HCT116 (cell line): ENCODE data around the gene DIPK2B. TPM values are rescaled to one million over a fixed set of nuclear protein-coding genes. Genes with fewer than 3 reads are reported as not detected.

Source experiments
- ATAC-seq: fragments of 200-7000 bp; cut with Tn5 transposase; 2 replicates; pipeline ENCODE4 v1.9.1; 2020; ENCODE audit warnings: mild to moderate bottlenecking, moderate library complexity
- BruUV-seq: library from RNA; stranded (reverse); fragments of 400-500 nt; replicated peaks from 2 replicates; lab custom pipeline; 2021; lab: Mats Ljungman, UMichigan
- CTCF ChIA-PET: fragments of 300-600 bp; sonication (Branson Sonifier 250); formaldehyde crosslinking; loops from one replicate; lab custom pipeline; 2021; ENCODE audit warnings: antibody characterized with exemption; lab: Charles Lee
- POLR2A ChIA-PET: fragments of 300-600, 350-600 bp; sonication (Branson Sonifier 250); formaldehyde crosslinking; loops from one replicate; lab custom pipeline; 2021; ENCODE audit warnings: antibody characterized with exemption; lab: Charles Lee
- RAD21 ChIA-PET, 2 experiments: fragments of 300-600 bp; sonication (Branson Sonifier 250); formaldehyde crosslinking; loops; one replicate each; lab custom pipeline; 2023; ENCODE audit warnings: low total read pairs in 2 of 2; ENCODE audit not compliant: uncharacterized antibody in 2 of 2, unreplicated experiment in 2 of 2, low non-redundant PET in 1 of 2; lab: Charles Lee
- DNase-seq: peaks from one replicate; pipeline ENCODE4 v3.0.0-alpha.2; 2010; ENCODE audit warnings: low read depth, low spot score
- H2AFZ ChIP-seq: fragments of 200-600 bp; shearing (Covaris generic), sonication (generic); 2 replicates; pipeline ENCODE4 v1.6.1; 2017; ENCODE audit warnings: low read depth, mixed run types, mixed read lengths, antibody characterized with exemption, low read length; ENCODE audit not compliant: poor library complexity, severe bottlenecking
- H3K27ac ChIP-seq: 2 replicates; pipeline ENCODE4 v1.5.1; 2012; ENCODE audit warnings: low read depth, low read length
- H3K27me3 ChIP-seq: fragments of 200-600 bp; sonication (generic); 2 replicates; pipeline ENCODE4 v1.6.1; 2016; ENCODE audit warnings: mixed run types, low read length, mixed read lengths; ENCODE audit not compliant: insufficient read depth
- H3K36me3 ChIP-seq, 2 experiments: fragments of 200-500 bp in 1 of 2; fragments of 200-600 bp in 1 of 2; sonication (Bioruptor generic) in 1 of 2; sonication (generic) in 1 of 2; 2 replicates each; pipeline versions ENCODE4 v1.5.1 to v1.6.1; 2014 to 2016; ENCODE audit warnings: low read length in 2 of 2, inconsistent platforms in 1 of 2, mixed read lengths in 1 of 2, mixed run types in 1 of 2; ENCODE audit not compliant: insufficient read depth in 2 of 2, control insufficient read depth in 1 of 2
- H3K4me1 ChIP-seq, 2 experiments: fragments of 200-600 bp in 1 of 2; sonication (generic) in 1 of 2; 2 replicates each; pipeline versions ENCODE4 v1.5.1 to v1.6.1; 2012 to 2017; ENCODE audit warnings: low read length in 2 of 2, inconsistent platforms in 1 of 2, mild to moderate bottlenecking in 1 of 2, mixed read lengths in 1 of 2, mixed run types in 1 of 2, moderate library complexity in 1 of 2; ENCODE audit not compliant: insufficient read depth in 2 of 2, control insufficient read depth in 1 of 2
- H3K4me2 ChIP-seq: fragments of 200-600 bp; sonication (generic); 2 replicates; pipeline ENCODE4 v1.6.1; 2017; ENCODE audit warnings: mixed run types, low read length, mixed read lengths
- H3K4me3 ChIP-seq, 2 experiments: fragments of 200-600 bp in 1 of 2; sonication (generic) in 1 of 2; replicated peaks in 1 of 2; 2 replicates each; pipeline ENCODE4 v1.5.1; 2011 to 2016; ENCODE audit warnings: low read length in 2 of 2, control low read depth in 1 of 2, low read depth in 1 of 2, mild to moderate bottlenecking in 1 of 2, mixed read lengths in 1 of 2, mixed run types in 1 of 2
- H3K79me2 ChIP-seq: fragments of 200-600 bp; sonication (generic); 2 replicates; pipeline ENCODE4 v1.6.1; 2017; ENCODE audit warnings: mild to moderate bottlenecking, mixed run types, low read length, moderate library complexity, mixed read lengths; ENCODE audit not compliant: insufficient read depth
- H3K9ac ChIP-seq: fragments of 200-600 bp; sonication (generic); 2 replicates; pipeline ENCODE4 v1.6.1; 2016; ENCODE audit warnings: low read length, mixed read lengths
- H3K9me2 ChIP-seq: fragments of 200-600 bp; sonication (generic), shearing (Covaris generic); 2 replicates; pipeline ENCODE4 v1.6.1; 2017; ENCODE audit warnings: mixed run types, mild to moderate bottlenecking, moderate library complexity; ENCODE audit not compliant: insufficient read depth
- H3K9me3 ChIP-seq, 2 experiments: fragments of 200-500 bp in 1 of 2; fragments of 200-600 bp in 1 of 2; sonication (Bioruptor generic) in 1 of 2; sonication (generic) in 1 of 2; 2 replicates each; pipeline ENCODE4 v1.6.1; 2014 to 2017; ENCODE audit warnings: low read length in 2 of 2, mixed read lengths in 2 of 2, inconsistent platforms in 1 of 2, low read depth in 1 of 2, mild to moderate bottlenecking in 1 of 2, mixed run types in 1 of 2, moderate library complexity in 1 of 2; ENCODE audit not compliant: control insufficient read depth in 1 of 2, insufficient read depth in 1 of 2
- H4K20me1 ChIP-seq: fragments of 200-600 bp; sonication (generic), shearing (Covaris generic); 2 replicates; pipeline ENCODE4 v1.6.1; 2017; ENCODE audit warnings: mixed run types, mild to moderate bottlenecking, moderate library complexity; ENCODE audit not compliant: insufficient read depth
- CBX3 ChIP-seq: IDR thresholded peaks from 2 replicates; pipeline ENCODE4 v1.6.1; 2012; ENCODE audit warnings: low read depth
- EGR1 ChIP-seq: IDR thresholded peaks from 2 replicates; pipeline ENCODE4 v1.6.1; 2012; ENCODE audit warnings: low read depth
- ELF1 ChIP-seq: IDR thresholded peaks from 2 replicates; pipeline ENCODE4 v1.6.1; 2012; ENCODE audit warnings: low read depth, borderline replicate concordance
- EZH2 ChIP-seq: fragments of 200-600 bp; sonication (generic); IDR thresholded peaks from 2 replicates; pipeline ENCODE4 v1.6.1; 2017; ENCODE audit warnings: antibody characterized with exemption, mixed run types
- FOSL1 ChIP-seq: IDR thresholded peaks from 2 replicates; pipeline ENCODE4 v1.6.1; 2012; ENCODE audit warnings: low read depth
- JUND ChIP-seq: IDR thresholded peaks from 2 replicates; pipeline ENCODE4 v1.6.1; 2012
- POLR2AphosphoS5 ChIP-seq: IDR thresholded peaks from 2 replicates; pipeline ENCODE4 v1.6.1; 2011; ENCODE audit warnings: mild to moderate bottlenecking, low read depth, low read length, moderate library complexity
- RAD21 ChIP-seq: IDR thresholded peaks from 2 replicates; pipeline ENCODE4 v1.6.1; 2012; ENCODE audit warnings: low read depth, mild to moderate bottlenecking
- ZNF274 ChIP-seq: fragments of 200-500 bp; sonication (Bioruptor generic); IDR thresholded peaks from 2 replicates; pipeline ENCODE4 v1.6.1; 2014; ENCODE audit warnings: mild to moderate bottlenecking, low read depth, low read length, inconsistent platforms
- intact Hi-C: fragments of 100-400 bp; cut with micrococcal nuclease; formaldehyde crosslinking; loops from 2 replicates; pipeline ENCODE4 v1.10.0; 2022
- total RNA-seq: library from RNA; stranded (reverse); gene quantifications from one replicate; pipeline ENCODE4 v1.2.1, GENCODE V29; 2021; ENCODE audit not compliant: unreplicated experiment
- TF ChIP-seq, protein P1 (sequence below): IDR thresholded peaks from 2 replicates; pipeline ENCODE4 v1.6.1; 2011; ENCODE audit warnings: mild to moderate bottlenecking, low read length, moderate library complexity; ENCODE audit not compliant: insufficient replicate concordance; ENCODE audit errors: extremely low read depth
- TF ChIP-seq, protein P2 (sequence below): IDR thresholded peaks from 2 replicates; pipeline ENCODE4 v1.6.1; 2012; ENCODE audit warnings: low read depth
- TF ChIP-seq, protein P3 (sequence below): IDR thresholded peaks from 2 replicates; pipeline ENCODE4 v1.6.1; 2012

Gene DIPK2B
- total RNA-seq, 1 experiment from 2014 or later = not detected

DNA sequence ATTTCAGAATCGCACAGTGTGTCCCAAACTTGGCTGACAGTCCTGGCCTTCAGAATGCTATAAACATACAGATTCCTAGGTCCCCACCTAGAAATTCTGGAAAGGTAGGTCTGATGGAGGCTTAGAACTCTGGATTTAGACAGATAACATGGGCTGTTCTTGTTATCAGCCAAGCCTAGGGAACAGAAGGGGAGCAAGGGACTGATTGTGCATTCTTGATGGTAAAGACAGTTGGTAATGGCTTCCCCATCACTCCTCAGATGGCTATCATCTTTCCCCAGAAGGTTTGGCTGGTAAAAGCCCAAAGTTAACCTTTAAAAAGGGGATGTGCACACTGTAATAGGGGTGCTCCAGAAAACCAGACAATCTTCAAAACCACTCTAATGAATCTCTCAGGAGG lies 35.7 kb downstream of the DIPK2B start:
- no peak for ATAC-seq
- no peak overlapping the region for H3K9ac ChIP-seq
- intact Hi-C loops = no loop called here

DNA sequence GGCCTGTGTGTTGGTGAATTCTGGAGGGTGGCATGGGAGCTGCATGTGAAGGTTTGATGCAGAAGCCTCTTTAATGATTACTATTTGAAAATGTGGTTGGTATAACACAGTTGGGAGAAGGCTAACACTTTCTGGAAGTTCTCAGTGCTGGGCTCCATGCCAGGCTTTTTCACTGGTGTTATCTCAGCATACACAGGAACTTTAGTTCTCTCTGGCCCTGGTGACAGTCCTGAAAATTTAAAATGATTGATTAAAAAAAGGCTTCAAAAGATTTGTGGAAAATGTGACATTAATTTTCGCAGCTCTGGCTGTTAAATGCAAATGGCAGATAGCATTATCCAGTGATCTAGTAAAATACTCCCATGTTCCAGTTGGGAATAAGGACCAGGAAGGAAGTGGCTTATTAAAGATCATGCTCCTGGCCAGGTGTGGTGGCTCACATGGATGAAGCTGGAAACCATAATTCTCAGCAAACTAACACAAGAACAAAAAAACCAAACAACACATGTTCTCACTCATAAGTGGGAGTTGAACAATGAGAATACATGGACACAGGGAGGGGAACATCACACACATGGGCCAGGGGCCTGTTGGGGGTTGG lies 36.6 kb downstream of the DIPK2B start:
- H3K9ac ChIP-seq = no peak overlapping the region
- ChIA-PET RAD21 (no interaction called here), POLR2A (no interaction called here), CTCF (no interaction called here)
- no peak overlapping the region for H3K27ac ChIP-seq
- H2AFZ ChIP-seq = no peak overlapping the region
- no peaks in the 10 kb centered on the region for H3K9me2 ChIP-seq
- H3K9me3 ChIP-seq = no peaks in the 10 kb centered on the region
- no peaks in the 10 kb centered on the region for H3K4me1 ChIP-seq
- no peaks in the 10 kb centered on the region for H3K36me3 ChIP-seq
- DNase-seq = no peak
- H3K79me2 ChIP-seq = no peaks in the 10 kb centered on the region
- H4K20me1 ChIP-seq = no peaks in the 10 kb centered on the region
- TF ChIP-seq EGR1 (no peak), ELF1 (no peak), CBX3 (no peak), ZNF274 (no peak), JUND (no peak), FOSL1 (no peak), POLR2AphosphoS5 (no peak)
- TF ChIP-seq, protein P1, sequence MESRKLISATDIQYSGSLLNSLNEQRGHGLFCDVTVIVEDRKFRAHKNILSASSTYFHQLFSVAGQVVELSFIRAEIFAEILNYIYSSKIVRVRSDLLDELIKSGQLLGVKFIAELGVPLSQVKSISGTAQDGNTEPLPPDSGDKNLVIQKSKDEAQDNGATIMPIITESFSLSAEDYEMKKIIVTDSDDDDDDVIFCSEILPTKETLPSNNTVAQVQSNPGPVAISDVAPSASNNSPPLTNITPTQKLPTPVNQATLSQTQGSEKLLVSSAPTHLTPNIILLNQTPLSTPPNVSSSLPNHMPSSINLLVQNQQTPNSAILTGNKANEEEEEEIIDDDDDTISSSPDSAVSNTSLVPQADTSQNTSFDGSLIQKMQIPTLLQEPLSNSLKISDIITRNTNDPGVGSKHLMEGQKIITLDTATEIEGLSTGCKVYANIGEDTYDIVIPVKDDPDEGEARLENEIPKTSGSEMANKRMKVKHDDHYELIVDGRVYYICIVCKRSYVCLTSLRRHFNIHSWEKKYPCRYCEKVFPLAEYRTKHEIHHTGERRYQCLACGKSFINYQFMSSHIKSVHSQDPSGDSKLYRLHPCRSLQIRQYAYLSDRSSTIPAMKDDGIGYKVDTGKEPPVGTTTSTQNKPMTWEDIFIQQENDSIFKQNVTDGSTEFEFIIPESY = no peak
- TF ChIP-seq, protein P2, sequence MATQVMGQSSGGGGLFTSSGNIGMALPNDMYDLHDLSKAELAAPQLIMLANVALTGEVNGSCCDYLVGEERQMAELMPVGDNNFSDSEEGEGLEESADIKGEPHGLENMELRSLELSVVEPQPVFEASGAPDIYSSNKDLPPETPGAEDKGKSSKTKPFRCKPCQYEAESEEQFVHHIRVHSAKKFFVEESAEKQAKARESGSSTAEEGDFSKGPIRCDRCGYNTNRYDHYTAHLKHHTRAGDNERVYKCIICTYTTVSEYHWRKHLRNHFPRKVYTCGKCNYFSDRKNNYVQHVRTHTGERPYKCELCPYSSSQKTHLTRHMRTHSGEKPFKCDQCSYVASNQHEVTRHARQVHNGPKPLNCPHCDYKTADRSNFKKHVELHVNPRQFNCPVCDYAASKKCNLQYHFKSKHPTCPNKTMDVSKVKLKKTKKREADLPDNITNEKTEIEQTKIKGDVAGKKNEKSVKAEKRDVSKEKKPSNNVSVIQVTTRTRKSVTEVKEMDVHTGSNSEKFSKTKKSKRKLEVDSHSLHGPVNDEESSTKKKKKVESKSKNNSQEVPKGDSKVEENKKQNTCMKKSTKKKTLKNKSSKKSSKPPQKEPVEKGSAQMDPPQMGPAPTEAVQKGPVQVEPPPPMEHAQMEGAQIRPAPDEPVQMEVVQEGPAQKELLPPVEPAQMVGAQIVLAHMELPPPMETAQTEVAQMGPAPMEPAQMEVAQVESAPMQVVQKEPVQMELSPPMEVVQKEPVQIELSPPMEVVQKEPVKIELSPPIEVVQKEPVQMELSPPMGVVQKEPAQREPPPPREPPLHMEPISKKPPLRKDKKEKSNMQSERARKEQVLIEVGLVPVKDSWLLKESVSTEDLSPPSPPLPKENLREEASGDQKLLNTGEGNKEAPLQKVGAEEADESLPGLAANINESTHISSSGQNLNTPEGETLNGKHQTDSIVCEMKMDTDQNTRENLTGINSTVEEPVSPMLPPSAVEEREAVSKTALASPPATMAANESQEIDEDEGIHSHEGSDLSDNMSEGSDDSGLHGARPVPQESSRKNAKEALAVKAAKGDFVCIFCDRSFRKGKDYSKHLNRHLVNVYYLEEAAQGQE = no peak
- BruUV-seq = no TSS peak
- no peak overlapping the region for H3K4me3 ChIP-seq
- H3K4me2 ChIP-seq = no peak overlapping the region
- intact Hi-C loops = no loop called here
- H3K27me3 ChIP-seq = no peaks in the 10 kb centered on the region
- no peak for ATAC-seq

More for the DNA sequence above, 35.7 kb downstream of the DIPK2B start:
- ChIA-PET RAD21 (no interaction called here), CTCF (no interaction called here), POLR2A (no interaction called here)
- TF ChIP-seq RAD21 = no peak
- TF ChIP-seq POLR2AphosphoS5 = no peak
- TF ChIP-seq EZH2 = no peak
- TF ChIP-seq, protein P3, sequence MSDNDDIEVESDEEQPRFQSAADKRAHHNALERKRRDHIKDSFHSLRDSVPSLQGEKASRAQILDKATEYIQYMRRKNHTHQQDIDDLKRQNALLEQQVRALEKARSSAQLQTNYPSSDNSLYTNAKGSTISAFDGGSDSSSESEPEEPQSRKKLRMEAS = no peak
- H3K4me3 ChIP-seq = no peak overlapping the region
- no peaks in the 10 kb centered on the region for H4K20me1 ChIP-seq
- H3K9me3 ChIP-seq = no peaks in the 10 kb centered on the region
- H3K4me2 ChIP-seq = no peak overlapping the region
- H3K9me2 ChIP-seq = no peaks in the 10 kb centered on the region
- no peaks in the 10 kb centered on the region for H3K27me3 ChIP-seq
- no peaks in the 10 kb centered on the region for H3K4me1 ChIP-seq
- no TSS peak for BruUV-seq
- no peak overlapping the region for H3K27ac ChIP-seq
- no peaks in the 10 kb centered on the region for H3K79me2 ChIP-seq
- no peak for DNase-seq
- no peaks in the 10 kb centered on the region for H3K36me3 ChIP-seq
- H2AFZ ChIP-seq = no peak overlapping the region
